HepG2 (cell line): ENCODE results near the gene DENND1C.

Source experiments
- BHLHE40 ChIP-seq: IDR thresholded peaks from 2 replicates; pipeline ENCODE4 v1.6.1; 2011; ENCODE audit warnings: low read length, improper control_type of control experiment
- CBFB ChIP-seq: sonication (generic); formaldehyde crosslinking; IDR thresholded peaks from 2 replicates; pipeline ENCODE4 v1.4.0; 2020; ENCODE audit warnings: missing genetic modification reagents
- GMEB1 ChIP-seq: sonication (generic); formaldehyde crosslinking; IDR thresholded peaks from 2 replicates; pipeline ENCODE4 v1.5.1; 2020; ENCODE audit warnings: missing genetic modification reagents, mild to moderate bottlenecking, borderline replicate concordance
- GTF3A ChIP-seq: sonication (generic); formaldehyde crosslinking; conservative IDR thresholded peaks from 2 replicates; pipeline ENCODE4 v1.4.0; 2020; ENCODE audit warnings: mild to moderate bottlenecking, missing genetic modification reagents
- HCFC1 ChIP-seq: fragments of 150-350 bp; IDR thresholded peaks from 2 replicates; pipeline ENCODE4 v1.6.1; 2014; ENCODE audit warnings: low read depth, low read length
- ZNF263 ChIP-seq: sonication (generic); formaldehyde crosslinking; IDR thresholded peaks from 2 replicates; pipeline ENCODE4 v1.4.0; 2020; ENCODE audit warnings: missing genetic modification reagents

DNA sequence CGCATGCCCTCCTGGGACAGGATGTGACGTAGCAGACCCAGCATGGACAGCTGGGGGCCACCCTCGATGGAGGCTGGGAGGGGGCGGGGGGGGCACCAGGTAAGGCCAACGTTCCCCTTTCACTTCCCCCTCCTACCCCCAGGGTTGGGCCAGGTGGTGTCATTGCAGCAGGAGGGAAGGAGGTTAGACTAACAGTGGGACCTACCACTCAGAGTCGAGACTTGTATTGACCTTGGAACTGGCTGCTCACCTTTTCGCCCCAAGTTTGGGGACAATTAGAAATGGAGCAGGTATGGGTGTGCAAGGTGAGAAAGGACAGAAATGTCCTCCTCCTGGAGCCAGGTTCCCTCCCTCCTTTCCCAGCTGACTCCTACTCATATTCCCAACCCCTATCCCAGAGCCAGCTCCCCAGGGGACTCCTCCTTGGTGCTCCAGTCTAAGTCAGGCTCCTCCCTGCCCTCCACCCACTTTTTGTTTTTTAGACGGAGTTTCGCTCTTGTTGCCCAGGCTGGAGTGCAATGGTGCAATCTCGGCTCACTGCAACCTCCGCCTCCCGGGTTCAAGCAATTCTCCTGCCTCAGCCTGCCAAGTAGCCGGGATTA lies 39.4 kb downstream of the DENND1C start:
- TF ChIP-seq GMEB1 (no peak), CBFB (CRISPR knock-in tag) (no peak), GTF3A (CRISPR knock-in tag) (no peak), HCFC1 (no peak), BHLHE40 (no peak), ZNF263 (CRISPR knock-in tag) (peak; percentile 40; the same call in 1 of the 2 replicates)
